LNCAP (cell line): Measurements from ENCODE around the gene FRAS1.

Experiments
- TF ChIP-seq, protein P1 (sequence below): fragments of 450-650 bp; IDR thresholded peaks from 2 replicates; pipeline ENCODE4 v1.5.1; 2017; ENCODE audit warnings: mild to moderate bottlenecking

The FRAS1 gene

DNA sequence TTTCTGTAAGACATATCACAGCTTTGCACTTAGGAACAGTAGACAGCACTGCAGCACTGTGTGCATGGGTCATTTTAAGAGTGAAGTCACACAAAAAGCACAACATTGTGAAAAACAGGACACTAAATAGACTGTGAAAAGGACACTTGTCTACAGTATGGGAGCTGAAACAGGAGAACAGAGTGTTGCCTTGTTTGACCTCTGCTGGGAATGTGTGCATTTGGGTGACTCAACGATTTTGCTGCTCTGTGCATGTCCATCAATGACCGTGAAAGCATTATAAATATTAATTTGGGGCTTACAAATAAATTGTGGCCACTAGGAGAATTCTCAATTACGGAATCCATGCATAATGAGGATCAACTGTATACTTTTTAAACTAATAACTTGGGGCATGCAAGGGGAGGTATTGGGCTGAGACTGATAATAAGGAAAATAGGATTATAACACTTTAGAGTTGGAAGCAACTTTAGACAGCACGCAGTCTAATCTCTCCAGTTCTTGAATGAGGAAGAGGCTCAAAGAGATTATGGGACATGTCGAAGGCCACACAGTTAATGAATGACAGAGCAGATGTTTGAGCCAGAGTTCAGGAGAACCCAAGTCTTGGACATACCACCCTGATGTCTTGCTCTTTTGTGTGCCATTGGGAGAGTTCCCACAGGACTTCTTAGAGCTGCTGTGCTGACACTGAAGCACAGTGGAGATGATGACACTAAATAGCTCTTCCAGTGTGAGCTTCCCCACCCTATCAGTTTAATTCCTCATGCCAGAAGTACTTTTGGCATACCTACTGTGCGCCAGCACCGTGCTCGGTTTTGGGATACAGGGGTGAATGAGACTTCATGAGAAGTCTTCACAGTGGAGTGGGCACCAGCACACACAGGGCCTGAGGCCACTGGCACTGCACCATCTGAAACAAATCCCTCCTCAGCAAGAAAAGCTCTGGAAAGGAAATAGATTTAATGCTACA, 79.3 kb downstream of the FRAS1 start:
- TF ChIP-seq, protein P1, sequence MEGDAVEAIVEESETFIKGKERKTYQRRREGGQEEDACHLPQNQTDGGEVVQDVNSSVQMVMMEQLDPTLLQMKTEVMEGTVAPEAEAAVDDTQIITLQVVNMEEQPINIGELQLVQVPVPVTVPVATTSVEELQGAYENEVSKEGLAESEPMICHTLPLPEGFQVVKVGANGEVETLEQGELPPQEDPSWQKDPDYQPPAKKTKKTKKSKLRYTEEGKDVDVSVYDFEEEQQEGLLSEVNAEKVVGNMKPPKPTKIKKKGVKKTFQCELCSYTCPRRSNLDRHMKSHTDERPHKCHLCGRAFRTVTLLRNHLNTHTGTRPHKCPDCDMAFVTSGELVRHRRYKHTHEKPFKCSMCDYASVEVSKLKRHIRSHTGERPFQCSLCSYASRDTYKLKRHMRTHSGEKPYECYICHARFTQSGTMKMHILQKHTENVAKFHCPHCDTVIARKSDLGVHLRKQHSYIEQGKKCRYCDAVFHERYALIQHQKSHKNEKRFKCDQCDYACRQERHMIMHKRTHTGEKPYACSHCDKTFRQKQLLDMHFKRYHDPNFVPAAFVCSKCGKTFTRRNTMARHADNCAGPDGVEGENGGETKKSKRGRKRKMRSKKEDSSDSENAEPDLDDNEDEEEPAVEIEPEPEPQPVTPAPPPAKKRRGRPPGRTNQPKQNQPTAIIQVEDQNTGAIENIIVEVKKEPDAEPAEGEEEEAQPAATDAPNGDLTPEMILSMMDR = no peak

DNA sequence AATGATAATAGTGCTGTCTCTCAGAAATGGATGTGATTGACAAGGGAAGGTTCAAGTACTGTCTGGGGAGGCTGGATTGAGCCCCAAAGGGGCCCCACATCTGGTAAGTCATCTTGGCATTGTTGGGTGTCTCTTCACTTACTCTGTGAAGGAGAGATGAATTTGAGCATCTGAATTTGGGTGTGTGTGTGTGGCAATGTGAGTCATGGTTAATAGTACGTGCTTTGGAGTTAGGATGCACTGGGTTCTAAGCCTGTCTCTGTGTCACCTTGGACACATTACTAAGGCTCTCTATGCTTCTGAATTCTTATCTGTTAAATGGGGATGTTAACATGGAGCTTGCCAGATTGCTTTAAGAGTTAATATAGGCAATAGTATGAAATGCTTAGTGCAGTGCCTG, 80.4 kb downstream of the FRAS1 start:
- TF ChIP-seq, protein P1 = no peak

DNA sequence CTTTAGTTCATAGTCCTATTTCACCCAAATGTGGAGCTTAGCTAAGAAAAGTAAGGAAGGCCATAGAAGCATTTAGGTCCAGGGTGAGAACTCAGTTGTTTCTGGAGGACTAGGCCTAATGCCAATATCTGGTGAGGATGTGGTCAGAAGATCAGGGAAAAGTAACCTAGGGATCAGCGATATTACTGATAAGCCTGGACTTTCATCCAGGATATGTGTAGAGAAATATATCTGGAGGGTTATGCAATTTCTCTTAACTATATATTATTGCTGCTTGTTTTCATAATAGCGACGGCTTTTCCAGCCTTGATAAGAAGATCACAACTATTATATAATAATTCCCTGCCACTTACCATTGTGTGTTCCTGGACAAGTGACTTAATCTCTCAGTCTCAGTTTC, 81.1 kb downstream of the FRAS1 start:
- TF ChIP-seq, protein P1 = no peak

DNA sequence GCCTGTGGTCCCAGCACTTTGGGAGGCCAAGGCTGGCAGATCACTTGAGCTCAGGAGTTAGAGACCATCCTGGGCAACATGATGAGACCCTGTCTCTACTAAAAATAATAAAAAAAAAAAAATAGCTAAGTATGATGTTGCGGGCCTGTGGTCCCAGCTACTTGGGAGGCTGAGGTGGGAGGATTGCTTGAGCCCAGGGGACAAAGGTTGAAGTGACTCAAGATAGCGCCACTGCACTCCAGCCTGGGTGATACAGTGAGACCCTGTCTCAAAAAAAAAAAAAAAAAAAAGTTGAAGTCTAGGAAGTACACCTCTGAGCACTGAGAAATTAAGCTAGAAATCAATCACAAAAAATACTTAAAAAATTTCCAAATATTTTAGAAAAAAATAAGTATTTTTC, 86.5 kb downstream of the FRAS1 start:
- TF ChIP-seq, protein P1 = no peak

DNA sequence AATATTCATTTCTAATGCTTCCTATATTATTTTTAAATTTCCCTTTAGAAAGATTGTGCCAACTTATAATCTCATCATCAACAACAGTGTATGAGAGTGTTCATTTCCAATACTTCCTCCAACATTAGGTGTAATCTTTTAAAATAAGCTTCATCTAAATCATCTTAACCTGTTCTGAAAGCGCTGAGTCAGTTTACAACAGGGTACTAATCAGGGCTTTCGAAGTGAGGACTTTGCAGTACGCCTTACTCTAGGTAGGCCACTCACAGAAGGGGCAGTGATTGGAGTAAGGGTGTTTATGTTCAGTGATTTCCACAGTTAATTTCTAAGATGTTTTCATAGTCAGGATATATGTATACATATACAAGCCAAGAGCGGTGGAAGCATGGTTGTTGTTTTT, 87.9 kb downstream of the FRAS1 start:
- TF ChIP-seq, protein P1 = no peak

DNA sequence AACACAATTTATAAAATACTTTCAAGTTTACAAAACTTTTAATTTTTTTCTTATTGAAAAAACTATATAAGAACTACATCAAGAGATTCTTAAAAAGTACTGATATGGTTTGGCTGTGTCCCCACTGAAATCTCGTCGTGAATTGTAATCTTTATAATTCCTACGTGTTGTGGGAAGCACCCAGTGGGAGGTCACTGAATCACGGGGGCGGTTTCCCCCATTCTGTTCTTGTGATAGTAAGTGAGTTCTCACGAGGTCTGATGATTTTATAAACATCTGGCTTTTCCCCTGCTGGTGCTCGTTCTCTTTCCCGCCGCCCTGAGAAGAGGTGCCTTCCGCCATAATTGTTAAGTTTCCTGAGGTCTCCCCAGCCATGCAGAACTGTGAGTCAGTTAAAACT, 88.5 kb downstream of the FRAS1 start:
- TF ChIP-seq, protein P1 = no peak

DNA sequence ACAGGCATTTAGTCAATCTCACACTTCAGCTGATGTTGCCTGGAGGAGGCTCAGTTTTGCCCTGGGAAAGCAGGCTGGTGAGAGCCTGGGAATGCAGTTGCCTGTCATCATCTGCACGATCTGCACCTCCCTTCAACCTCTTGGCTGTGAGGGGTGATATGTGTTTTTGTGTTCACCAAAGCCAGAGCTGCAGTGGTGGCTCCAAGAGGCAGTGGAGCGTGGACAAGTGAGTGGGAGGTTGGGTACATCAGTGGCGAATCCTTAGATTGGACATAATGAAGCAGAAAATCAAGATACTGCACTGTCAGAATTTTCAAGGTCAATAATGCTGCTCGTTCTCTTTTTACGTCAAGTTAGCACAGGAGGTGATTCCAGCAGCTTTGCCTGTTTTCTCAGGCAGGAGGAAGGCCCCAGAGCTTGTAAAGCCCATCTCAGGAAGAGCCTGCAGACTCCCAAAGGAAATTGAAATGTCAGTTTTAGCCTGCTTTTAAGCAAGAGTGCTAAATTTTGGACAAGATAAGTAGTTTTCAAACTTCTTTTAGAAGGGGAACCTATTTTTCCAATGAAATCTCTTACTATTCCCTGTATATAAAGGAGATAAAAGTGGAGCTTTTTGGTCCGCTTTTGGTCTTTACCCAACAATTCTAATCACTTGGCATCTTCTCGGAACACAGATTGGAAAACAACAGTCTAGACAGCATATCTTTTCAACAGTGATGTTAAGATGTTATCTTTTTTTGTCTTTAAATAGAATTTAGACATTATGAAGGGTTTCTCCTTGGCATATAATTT, 92.8 kb downstream of the FRAS1 start:
- TF ChIP-seq, protein P1 = no peak
